HG03103 (cell line): ENCODE data around the gene ELF3.
"Not testable (repeated sequence)": the region's sequence is repeated elsewhere in the genome, so short reads cannot be mapped to it uniquely, and the experiment has no call there.

Source experiments
- ATAC-seq: cut with Tn5 transposase; IDR thresholded peaks from one replicate; pipeline ENCODE4 v1.9.1; 2021; ENCODE audit warnings: low read depth; ENCODE audit not compliant: unreplicated experiment

The ELF3 gene

GRCh38 chr1:202010180-202011015 lies at the start of gene ELF3:
Gene ELF3 (plus strand): TSS chr1:202010587. CDS start chr1:202011137, 550 bp downstream.
- ATAC-seq: peak; percentile 50

- not testable (repeated sequence) for ATAC-seq
Measured at GRCh38 chr1:201962382-201962781, 48.0 kb upstream of the ELF3 start.

- ATAC-seq: no peak
Measured at GRCh38 chr1:201964261-201964660, 46.1 kb upstream of the ELF3 start.

- ATAC-seq: no peak
Measured at GRCh38 chr1:201966171-201966570, 44.2 kb upstream of the ELF3 start.

GRCh38 chr1:201968202-201968925 lies 42.0 kb upstream of the ELF3 start:
- no peak for ATAC-seq

- ATAC-seq: no peak
Measured at GRCh38 chr1:201970334-201971159, 39.8 kb upstream of the ELF3 start.

- ATAC-seq: peak; percentile 75
Measured at GRCh38 chr1:201982082-201982622, 28.2 kb upstream of the ELF3 start.

- peak; percentile 48 for ATAC-seq
Measured at GRCh38 chr1:201982623-201983379, 27.6 kb upstream of the ELF3 start, which contains the start of gene RNPEP. Gene RNPEP (plus strand): TSS chr1:201982648. CDS start chr1:201982667, 19 bp downstream.

GRCh38 chr1:201983380-201983805 lies 27.0 kb upstream of the ELF3 start:
- ATAC-seq: no peak

GRCh38 chr1:201984446-201984845 lies 25.9 kb upstream of the ELF3 start:
- no peak for ATAC-seq

- no peak for ATAC-seq
Measured at GRCh38 chr1:201985355-201985754, 25.0 kb upstream of the ELF3 start.

GRCh38 chr1:201988601-201989000 lies 21.8 kb upstream of the ELF3 start:
- no peak for ATAC-seq

GRCh38 chr1:201989354-201990128 lies 20.8 kb upstream of the ELF3 start:
- ATAC-seq: no peak

GRCh38 chr1:201990427-201990826 lies 20.0 kb upstream of the ELF3 start:
- no peak for ATAC-seq

GRCh38 chr1:201999625-202000238 lies 10.7 kb upstream of the ELF3 start:
- no peak for ATAC-seq

- ATAC-seq: no peak
Measured at GRCh38 chr1:202002507-202002906, 7.9 kb upstream of the ELF3 start.

GRCh38 chr1:202004711-202005110 lies 5.7 kb upstream of the ELF3 start:
- ATAC-seq: no peak

- no peak for ATAC-seq
Measured at GRCh38 chr1:202005958-202006357, 4.4 kb upstream of the ELF3 start.

GRCh38 chr1:202007304-202007703 lies 3.1 kb upstream of the ELF3 start:
- no peak for ATAC-seq
